Esophagus squamous epithelium (tissue), 4 donors: ENCODE measurements around the gene ERC2.

ENCODE experiments used
- CTCF ChIP-seq, 6 experiments: fragments of 450-650 bp in 4 of 6; fragments of 200-600 bp in 2 of 6; sonication (generic) in 2 of 6; IDR thresholded peaks; one replicate each; pipeline ENCODE4 v1.5.1; 2016 to 2019; ENCODE audit warnings: antibody characterized with exemption in 6 of 6, mild to moderate bottlenecking in 4 of 6, moderate library complexity in 4 of 6
- POLR2A ChIP-seq, 4 donors: fragments of 450-650 bp; IDR thresholded peaks; one replicate each; pipeline ENCODE4 v1.6.1; 2017; ENCODE audit warnings: antibody characterized with exemption in 4 of 4, mild to moderate bottlenecking in 4 of 4, moderate library complexity in 3 of 4

GRCh38 chr3:55474213-55474632 is 994.0 kb downstream of the ERC2 start:
- TF ChIP-seq CTCF (IDR thresholded peaks at IDR 0.05) (no peak), POLR2A (IDR thresholded peaks at IDR 0.05) (no peak)
